NT2/D1 (cell line): ENCODE measurements around the gene PODXL2.

ENCODE experiments used
- SUZ12 ChIP-seq: IDR thresholded peaks from 2 replicates; pipeline ENCODE4 v1.6.1; 2011; ENCODE audit not compliant: insufficient read length, insufficient read depth; ENCODE audit errors: extremely low read depth
- YY1 ChIP-seq: IDR thresholded peaks from 2 replicates; pipeline ENCODE4 v1.6.1; 2011; ENCODE audit not compliant: insufficient read length, insufficient read depth

DNA sequence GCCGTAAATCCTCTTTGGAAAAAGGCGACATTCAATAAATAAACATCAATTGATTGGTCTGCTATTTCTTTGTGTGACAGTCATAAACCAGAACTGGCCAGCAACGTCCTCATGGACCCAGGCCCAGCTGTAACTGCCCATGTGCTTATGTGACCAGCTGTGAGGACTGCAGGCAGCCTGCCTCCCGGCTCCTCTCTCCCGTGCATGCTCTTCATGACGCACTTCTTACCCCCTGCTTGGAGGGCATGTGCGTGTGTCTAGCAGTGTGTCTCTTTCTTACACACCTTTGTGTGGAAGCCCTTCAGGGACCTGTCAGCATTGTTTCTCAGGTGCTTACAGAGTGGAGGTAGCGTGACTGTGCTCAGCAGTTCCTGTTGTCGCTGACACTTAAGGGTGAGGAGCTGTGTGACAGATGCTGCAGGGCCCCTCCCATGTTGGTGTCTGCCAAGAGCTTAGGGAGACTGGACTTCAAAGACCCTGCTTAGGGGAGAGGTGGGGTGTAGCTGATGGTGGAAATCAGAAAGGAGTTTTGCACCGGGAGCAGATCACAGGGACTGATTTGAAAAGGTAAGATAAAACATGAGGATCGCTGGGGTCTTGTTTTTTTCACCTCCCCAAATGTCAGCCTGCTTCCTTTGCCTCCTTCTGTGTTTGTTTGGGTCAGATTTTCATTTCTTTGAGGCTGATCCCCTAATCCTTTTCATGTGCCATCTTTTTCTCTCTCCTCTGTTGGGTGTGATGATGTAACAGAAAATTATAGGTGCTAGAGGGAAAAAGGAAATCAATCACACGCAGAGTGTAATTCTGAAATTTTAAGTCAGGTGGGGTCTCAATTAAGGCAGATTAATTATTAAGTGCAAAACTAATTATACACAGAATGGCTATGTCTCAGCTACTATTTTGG is 2.1 kb downstream of the PODXL2 start:
- no peak for TF ChIP-seq YY1
- TF ChIP-seq SUZ12, result no peak
